Activated gamma-delta T cell treated with Interleukin-2 at 50 U/mL for 16 hours (primary cell): ENCODE measurements around the gene C2CD4C.
"Not testable (repeated sequence)": the region's sequence is repeated elsewhere in the genome, so short reads cannot be mapped to it uniquely, and the experiment has no call there.

Experiments
- DNase-seq: peaks from one replicate; pipeline ENCODE4 v3.0.0-alpha.2; 2020

The C2CD4C gene

GRCh38 chr19:397941-398706 lies 10.8 kb downstream of the C2CD4C start:
- no peak for DNase-seq

GRCh38 chr19:397321-397720 lies 11.6 kb downstream of the C2CD4C start:
- no peak for DNase-seq

DNA sequence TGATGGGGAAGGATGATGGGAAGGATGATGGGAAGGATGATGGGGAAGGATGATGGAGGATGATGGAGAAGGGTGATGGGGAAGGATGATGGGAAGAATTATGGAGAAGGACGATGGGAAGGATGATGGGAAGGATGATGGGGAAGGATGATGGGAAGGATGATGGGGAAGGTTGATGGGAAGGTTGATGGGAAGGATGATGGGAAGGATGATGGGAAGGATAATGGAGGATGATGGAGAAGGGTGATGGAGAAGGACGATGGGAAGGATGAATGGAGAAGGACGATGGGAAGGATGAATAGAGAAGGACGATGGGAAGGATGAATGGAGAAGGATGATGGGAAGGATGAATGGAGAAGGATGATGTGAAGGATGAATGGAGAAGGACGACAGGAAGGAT lies 13.5 kb downstream of the C2CD4C start:
- DNase-seq, result no peak

GRCh38 chr19:394857-395256 lies 14.1 kb downstream of the C2CD4C start:
- not testable (repeated sequence) for DNase-seq

GRCh38 chr19:393560-393959 lies 15.4 kb downstream of the C2CD4C start:
- not testable (repeated sequence) for DNase-seq

DNA sequence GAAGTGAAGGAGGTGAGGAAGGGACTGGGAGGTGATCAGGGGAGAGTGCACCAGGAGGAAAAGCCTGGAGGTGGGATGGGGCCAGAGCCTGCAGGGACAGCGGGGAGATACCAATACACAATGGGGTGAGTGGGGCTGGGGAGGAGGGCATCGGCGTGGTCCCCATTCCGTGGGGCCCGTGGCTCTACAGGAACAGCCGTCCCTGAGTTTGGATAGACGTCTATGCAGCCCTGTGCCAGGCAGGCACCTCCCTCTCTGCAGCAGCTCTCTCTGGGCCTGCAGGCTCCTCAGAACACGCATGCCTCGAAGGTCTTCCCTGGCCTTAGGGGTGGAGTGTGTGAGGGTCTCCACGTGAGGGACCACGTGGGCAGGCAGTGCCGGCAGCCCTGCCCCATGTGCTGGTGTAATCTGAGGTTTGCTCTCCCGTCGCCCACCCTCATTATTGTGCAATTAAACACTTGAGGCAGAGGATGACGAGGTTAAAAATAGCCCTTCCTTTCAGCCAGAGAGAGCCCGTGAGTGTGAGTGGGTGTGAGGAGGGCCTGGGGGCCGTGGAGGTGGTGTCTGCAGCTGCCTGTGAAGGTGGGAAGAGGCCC lies 16.5 kb downstream of the C2CD4C start:
- DNase-seq, result no peak

DNA sequence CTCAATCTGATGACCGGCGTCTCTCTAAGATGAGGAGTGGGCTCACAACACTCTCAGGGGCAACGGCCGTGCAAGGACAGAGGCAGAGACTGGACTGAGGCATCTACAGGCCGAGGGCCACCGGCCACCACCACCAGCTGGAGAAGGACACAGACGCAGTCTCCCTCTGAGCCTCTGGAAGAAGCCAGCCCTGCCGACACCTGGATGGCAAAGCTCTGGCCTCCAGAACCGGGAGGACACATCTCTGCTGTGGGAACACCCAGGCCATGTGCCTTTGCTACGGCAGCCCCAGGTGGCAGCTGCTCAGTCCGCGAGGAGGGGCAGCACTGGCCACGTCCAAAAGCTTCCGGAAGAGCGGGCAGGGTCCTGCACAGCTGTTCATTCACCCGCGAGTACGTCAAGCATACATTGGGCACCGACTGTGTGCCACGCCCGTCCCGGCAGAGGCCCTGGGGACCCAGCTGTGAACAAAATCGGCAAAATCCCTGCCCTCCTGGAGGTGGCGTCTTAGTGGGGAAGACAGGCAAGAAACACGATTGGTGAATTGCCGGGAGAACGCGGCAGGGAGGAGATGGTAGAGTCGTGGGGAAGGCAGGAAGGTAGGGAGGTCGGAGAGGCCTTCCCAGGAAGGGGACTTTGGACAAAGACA lies 17.1 kb downstream of the C2CD4C start:
- DNase-seq, result no peak

- DNase-seq, result no peak
Observed at GRCh38 chr19:391207-391557, 17.8 kb downstream of the C2CD4C start.

GRCh38 chr19:390386-391206 lies 18.4 kb downstream of the C2CD4C start:
- DNase-seq, result no peak

DNA sequence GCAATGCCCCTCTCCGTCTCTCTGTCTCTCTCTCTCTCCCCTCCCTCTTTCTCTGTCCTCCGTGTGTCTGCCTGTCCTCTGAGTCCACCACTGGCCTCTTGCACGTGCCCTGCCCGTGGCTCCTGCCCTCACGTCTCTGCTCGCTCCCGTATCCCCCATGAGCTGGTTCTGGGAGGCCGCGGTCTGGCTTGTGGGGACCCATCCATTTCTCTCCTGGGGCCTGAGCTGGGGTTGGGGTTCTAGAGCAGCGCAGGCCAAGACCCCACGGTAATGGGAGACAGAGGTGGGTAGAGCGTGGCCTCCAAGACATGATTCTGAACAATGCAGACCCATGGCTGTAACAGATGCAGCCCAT lies 19.0 kb downstream of the C2CD4C start:
- no peak for DNase-seq

DNA sequence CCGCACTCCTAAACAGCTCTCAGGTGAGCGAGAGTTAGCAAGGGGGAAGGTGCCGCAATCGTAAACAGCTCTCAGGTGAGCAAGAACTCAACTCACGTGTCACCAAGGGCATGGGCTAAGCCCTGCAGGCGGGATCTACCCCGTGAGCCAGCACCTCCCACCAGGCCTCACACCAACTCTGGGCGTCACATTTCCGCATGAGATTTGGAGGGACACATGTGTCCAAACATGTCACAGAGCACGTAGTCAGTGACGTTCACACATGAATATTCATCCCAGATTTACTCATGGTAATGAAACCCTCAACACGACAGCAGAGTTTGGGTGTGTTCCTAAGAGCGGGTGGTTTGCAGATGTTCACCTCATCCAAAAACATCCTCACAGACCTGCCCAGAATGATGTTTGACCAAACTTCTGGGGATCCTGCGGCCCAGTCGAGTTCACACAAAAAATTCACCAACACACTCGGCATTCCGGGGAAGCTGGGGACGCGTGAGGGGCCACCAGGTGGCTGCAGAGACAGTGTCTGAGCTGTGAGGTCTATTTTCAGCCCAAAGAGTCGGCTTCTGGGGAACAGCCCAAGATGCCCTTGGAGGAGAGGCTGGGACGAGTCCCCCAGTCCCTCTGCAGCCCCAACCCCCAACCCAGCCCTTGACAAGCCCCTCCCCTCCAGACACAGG lies 19.6 kb downstream of the C2CD4C start:
- no peak for DNase-seq

GRCh38 chr19:388691-389090 lies 20.3 kb downstream of the C2CD4C start:
- no peak for DNase-seq

GRCh38 chr19:387777-388176 lies 21.2 kb downstream of the C2CD4C start:
- no peak for DNase-seq

- DNase-seq, result not testable (repeated sequence)
Observed at GRCh38 chr19:386632-387301, 22.2 kb downstream of the C2CD4C start.

- DNase-seq, result not testable (repeated sequence)
Observed at GRCh38 chr19:386189-386588, 22.8 kb downstream of the C2CD4C start.

GRCh38 chr19:384799-385169 lies 24.2 kb downstream of the C2CD4C start:
- no peak for DNase-seq

DNA sequence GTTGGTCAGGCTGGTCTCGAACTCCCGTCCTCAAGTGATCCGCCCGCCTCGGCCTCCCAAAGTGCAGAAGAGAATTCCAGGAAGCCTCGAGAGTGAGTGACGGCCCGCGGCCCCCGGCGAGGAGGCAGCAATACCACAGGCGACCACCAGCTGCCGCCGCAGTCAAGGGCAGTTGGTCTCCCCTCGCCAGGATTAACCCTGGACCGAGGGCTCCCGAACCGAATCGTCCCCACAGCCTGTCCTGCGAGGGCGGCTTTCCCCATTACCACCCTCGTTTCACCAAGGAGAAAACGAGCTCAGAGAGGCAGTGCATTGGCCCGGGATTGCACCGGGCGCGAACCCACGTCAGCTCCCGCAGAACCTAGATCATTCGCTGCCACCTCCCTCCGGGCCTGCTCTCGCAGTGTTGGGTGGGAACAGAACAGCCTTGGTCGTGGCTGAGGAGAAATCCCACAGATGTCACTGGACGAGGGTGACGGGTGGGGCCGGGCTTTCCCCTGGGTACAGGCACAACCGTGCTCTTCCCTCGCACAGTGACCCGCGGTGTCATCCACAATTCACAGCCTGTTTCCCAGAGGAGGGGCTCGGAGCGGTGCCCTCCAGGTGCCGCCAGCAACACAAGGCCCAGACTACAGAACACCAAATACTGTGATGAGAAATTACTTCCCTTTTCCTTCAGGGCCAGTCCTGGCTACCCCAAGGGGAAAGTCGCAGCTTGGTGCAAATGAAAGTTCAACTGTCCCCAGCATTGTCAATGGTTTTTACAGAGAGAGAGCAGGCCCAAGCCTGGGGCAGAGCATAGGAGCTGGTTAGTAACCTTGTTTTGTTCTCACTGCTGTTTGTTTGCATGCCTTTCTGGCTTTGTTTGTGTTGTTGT lies 24.8 kb downstream of the C2CD4C start:
- no peak for DNase-seq

GRCh38 chr19:383040-383439 lies 25.9 kb downstream of the C2CD4C start:
- DNase-seq, result no peak

DNA sequence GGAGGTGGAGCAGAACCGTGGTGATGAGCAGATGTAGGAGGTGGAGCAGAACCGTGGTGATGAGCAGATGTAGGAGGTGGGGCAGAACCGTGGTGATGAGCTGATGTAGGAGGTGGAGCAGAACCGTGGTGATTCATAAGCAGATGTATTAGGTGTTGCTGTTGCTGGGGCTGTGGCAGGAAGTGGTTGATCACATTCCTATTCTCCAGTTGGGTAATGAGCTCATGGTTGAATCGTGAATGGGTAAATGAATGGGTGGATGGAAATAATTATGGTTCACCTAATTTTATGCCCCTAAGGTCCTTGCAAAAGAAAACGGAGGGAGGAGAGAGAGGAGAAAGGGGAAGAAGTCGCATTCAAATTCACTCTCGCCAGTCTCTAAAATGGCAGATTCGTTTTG lies 26.4 kb downstream of the C2CD4C start:
- not testable (repeated sequence) for DNase-seq

DNA sequence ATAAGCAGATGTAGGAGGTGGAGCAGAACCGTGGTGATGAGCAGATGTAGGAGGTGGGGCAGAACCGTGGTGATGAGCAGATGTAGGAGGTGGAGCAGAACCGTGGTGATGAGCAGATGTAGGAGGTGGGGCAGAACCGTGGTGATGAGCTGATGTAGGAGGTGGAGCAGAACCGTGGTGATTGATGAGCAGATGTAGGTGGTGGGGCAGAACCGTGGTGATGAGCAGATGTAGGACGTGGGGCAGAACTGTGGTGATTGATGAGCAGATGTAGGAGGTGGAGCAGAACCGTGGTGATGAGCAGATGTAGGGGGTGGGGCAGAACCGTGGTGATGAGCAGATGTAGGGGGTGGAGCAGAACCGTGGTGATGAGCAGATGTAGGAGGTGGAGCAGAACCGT lies 27.0 kb downstream of the C2CD4C start:
- not testable (repeated sequence) for DNase-seq

GRCh38 chr19:380618-381219 lies 28.2 kb downstream of the C2CD4C start:
- not testable (repeated sequence) for DNase-seq
